ENCODE results near the gene PIK3C2B. TPM values are rescaled to one million over a fixed set of nuclear protein-coding genes. Genes with fewer than 3 reads are reported as not detected.

PIK3C2B gene
- total RNA-seq, 2 donors from 2014 or later: 67.6 to 85.5 TPM

DNA sequence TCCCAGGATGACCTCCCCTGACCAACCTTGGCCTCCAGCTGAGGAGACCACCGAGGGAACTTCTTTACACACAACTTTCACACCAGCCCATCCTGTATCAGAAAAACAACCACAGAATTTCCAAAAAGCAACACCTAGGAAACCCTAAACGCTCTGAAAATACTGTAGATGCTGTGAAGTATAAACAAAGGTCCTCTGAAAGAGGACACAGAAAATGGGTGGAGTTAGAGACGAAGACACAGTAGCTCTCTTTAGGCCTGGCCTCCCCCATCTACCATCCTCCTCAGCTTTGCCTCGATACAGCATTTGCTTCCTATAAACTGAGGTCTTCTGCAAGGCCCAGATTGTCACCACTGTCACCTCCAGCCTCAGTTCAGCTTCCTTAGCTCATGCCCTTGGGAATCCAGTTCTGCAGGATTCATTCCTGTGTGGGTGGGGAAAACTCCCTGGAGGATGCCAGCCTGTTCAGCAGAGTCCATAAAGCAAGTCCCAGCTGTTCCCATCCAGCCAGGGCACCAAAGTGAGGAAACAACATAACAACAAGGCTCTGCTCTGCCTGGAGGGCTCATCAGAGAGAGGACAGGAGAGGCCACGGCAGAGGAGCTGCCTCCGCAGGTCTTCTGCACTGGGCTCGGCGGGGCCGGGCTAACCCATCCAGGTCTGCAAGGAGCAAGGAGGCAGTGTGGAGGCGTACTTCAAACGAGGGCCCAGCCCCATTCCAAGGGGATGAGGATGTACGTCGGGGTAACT, 15.0 kb downstream of the PIK3C2B start:
- DNase-seq: peak; percentile 86
- TF ChIP-seq, protein P1, sequence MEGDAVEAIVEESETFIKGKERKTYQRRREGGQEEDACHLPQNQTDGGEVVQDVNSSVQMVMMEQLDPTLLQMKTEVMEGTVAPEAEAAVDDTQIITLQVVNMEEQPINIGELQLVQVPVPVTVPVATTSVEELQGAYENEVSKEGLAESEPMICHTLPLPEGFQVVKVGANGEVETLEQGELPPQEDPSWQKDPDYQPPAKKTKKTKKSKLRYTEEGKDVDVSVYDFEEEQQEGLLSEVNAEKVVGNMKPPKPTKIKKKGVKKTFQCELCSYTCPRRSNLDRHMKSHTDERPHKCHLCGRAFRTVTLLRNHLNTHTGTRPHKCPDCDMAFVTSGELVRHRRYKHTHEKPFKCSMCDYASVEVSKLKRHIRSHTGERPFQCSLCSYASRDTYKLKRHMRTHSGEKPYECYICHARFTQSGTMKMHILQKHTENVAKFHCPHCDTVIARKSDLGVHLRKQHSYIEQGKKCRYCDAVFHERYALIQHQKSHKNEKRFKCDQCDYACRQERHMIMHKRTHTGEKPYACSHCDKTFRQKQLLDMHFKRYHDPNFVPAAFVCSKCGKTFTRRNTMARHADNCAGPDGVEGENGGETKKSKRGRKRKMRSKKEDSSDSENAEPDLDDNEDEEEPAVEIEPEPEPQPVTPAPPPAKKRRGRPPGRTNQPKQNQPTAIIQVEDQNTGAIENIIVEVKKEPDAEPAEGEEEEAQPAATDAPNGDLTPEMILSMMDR (IDR thresholded peaks at IDR 0.05): no peak
- peak overlapping the region; percentile 13 to 64 for H3K9ac ChIP-seq (ENCODE audit: low read depth in 2 of 2, low read length in 2 of 2)
- no peaks in the 10 kb centered on the region for H3K9me3 ChIP-seq
- no peaks in the 10 kb centered on the region for H3K36me3 ChIP-seq
- no peak overlapping the region for H3K27ac ChIP-seq
- no peaks in the 10 kb centered on the region for H3K27me3 ChIP-seq
- peaks cover 17% of the 10 kb centered on the region for H3K4me1 ChIP-seq
- intact Hi-C loops (cut with DNase I): no loop called here
- H3K4me3 ChIP-seq: no peak overlapping the region

DNA sequence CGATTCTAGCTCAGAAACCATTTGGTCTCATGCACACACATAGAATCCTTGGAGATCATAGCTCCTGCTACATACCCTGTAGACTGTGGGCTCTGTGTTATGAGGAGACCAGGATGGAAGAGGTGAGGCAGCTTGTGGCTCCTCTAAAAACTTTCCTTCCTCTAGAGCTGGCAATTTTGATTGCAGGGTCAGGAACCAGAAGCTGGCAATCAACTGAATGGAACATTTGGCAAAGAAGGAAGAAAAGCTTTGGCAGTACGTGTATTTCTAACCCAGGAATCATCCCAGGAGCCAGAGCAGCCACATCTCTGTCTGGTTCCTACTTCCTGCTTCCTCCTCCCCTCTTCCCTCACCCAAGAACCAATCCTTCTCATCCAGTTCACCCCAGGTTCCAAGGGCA, 15.7 kb downstream of the PIK3C2B start:
- no peak for DNase-seq
- intact Hi-C loops (cut with DNase I): no loop called here
- TF ChIP-seq, protein P1 (IDR thresholded peaks at IDR 0.05): no peak
- no peak overlapping the region for H3K27ac ChIP-seq
- peaks cover 17% of the 10 kb centered on the region for H3K4me1 ChIP-seq
- no peaks in the 10 kb centered on the region for H3K36me3 ChIP-seq
- H3K27me3 ChIP-seq: no peaks in the 10 kb centered on the region
- no peaks in the 10 kb centered on the region for H3K9me3 ChIP-seq
- peak overlapping the region in 1 of 2 donors; percentile 22 for H3K9ac ChIP-seq (ENCODE audit: low read depth in 2 of 2, low read length in 2 of 2)
- no peak overlapping the region for H3K4me3 ChIP-seq

DNA sequence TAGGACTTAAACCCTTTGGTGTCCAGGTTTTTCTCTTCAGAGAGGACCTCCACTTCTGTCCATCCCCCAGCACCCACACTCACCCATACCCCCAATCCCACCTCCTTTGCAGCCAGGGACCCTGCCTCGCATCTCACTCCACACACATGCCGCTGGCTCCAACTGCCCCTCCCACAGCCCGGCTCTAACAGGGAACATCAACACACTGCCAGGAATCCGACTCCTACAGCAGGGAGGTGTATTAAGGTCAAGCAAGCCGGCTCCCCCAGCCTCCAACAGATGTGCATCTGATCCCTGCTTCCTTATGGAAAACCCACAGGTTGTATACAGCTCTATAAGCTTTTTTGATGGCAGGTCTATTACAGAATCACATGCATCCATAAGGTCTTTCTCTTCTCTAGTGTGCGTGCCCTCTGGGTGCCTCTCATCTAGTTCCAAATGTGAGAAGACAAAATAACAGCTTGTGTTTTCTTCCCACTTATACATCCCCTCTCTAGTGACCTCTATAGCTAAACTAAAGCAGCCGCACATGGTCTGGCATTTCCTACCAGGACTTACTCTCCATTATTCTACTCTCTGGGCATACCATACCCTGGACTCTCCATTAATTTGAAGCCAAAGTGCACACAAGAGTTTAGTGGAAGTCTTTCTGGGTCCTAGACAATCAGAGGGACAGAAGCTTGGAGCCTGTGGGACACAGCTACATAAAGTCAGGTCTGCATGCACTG, 16.3 kb downstream of the PIK3C2B start:
- Histone ChIP-seq H3K27ac (no peak overlapping the region), H3K27me3 (no peaks in the 10 kb centered on the region), H3K9ac (ENCODE audit: low read depth in 2 of 2, low read length in 2 of 2) (peak overlapping the region in 1 of 2 donors; percentile 22), H3K4me3 (no peak overlapping the region), H3K9me3 (no peaks in the 10 kb centered on the region), H3K36me3 (no peaks in the 10 kb centered on the region), H3K4me1 (peaks cover 17% of the 10 kb centered on the region)
- DNase-seq: no peak
- intact Hi-C loops (cut with DNase I): no loop called here
- TF ChIP-seq, protein P1 (IDR thresholded peaks at IDR 0.05): no peak

DNA sequence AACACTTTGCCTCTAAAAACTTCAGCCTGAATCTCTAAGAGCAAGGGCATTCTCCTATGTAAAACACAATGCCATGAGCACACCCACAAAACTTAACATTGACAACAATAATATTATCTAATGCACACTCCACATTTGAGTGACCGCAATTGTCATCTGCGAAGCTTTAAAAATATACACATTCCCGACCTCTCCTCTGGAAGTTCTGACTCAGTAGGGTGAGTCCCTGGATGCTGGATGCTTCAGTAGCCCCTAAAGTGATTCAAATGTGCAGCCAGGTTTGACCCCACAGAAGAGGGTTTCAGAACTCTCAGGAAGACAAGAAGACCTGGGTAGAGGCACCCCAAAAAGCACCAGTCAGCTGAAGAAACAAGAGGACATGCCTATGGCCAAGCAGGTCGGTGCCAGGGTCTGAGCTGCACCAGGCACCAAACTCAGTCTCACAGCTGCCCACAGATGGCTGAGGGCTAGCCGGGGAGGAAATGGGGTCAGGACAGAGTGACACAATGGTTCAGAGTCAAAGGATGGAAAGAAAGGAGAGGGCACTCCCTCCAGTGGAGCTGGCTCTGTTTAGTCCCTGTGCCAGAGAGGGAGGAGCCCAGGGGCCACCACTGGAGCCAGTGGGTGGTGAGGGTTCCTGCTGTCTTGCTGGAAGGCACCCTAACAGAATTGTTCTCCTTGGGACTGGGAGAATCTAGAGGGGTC, 17.4 kb downstream of the PIK3C2B start:
- intact Hi-C loops (cut with DNase I): no loop called here
- peaks cover 17% of the 10 kb centered on the region for H3K4me1 ChIP-seq
- TF ChIP-seq, protein P1 (IDR thresholded peaks at IDR 0.05): no peak
- no peaks in the 10 kb centered on the region for H3K9me3 ChIP-seq
- no peak for DNase-seq
- H3K36me3 ChIP-seq: no peaks in the 10 kb centered on the region
- no peak overlapping the region for H3K27ac ChIP-seq
- no peak overlapping the region for H3K4me3 ChIP-seq
- H3K27me3 ChIP-seq: no peaks in the 10 kb centered on the region
- peak overlapping the region in 1 of 2 donors; percentile 2 for H3K9ac ChIP-seq (ENCODE audit: low read depth in 2 of 2, low read length in 2 of 2)

DNA sequence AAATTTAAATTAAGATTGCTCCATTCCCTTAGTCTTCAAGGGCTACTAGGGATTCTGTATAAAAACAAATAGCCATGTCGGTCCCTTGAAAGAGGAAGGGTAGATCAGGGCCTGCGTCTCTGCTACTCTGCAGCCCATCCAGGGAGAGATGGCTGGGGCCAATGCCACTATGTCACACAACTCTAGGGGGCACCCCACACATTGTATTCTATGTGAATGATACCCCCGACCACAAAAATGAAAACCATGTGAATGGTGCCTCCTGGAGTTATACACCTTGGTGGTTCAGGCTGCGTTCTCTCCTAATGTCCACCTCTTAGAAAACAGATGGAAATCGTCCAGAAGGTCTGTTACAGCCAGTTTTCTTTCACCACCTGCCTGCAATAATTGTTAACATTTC, 18.0 kb downstream of the PIK3C2B start:
- TF ChIP-seq, protein P1 (IDR thresholded peaks at IDR 0.05): no peak
- Histone ChIP-seq H3K4me1 (peaks cover 17% of the 10 kb centered on the region), H3K4me3 (no peak overlapping the region), H3K27ac (no peak overlapping the region), H3K36me3 (no peaks in the 10 kb centered on the region), H3K27me3 (no peaks in the 10 kb centered on the region), H3K9me3 (no peaks in the 10 kb centered on the region), H3K9ac (ENCODE audit: low read depth in 2 of 2, low read length in 2 of 2) (peak overlapping the region in 1 of 2 donors; percentile 2)
- DNase-seq: no peak
- intact Hi-C loops (cut with DNase I): no loop called here

All from colonic mucosa (tissue), 4 donors.